ENCODE measurements around the gene KRT75.

DNA sequence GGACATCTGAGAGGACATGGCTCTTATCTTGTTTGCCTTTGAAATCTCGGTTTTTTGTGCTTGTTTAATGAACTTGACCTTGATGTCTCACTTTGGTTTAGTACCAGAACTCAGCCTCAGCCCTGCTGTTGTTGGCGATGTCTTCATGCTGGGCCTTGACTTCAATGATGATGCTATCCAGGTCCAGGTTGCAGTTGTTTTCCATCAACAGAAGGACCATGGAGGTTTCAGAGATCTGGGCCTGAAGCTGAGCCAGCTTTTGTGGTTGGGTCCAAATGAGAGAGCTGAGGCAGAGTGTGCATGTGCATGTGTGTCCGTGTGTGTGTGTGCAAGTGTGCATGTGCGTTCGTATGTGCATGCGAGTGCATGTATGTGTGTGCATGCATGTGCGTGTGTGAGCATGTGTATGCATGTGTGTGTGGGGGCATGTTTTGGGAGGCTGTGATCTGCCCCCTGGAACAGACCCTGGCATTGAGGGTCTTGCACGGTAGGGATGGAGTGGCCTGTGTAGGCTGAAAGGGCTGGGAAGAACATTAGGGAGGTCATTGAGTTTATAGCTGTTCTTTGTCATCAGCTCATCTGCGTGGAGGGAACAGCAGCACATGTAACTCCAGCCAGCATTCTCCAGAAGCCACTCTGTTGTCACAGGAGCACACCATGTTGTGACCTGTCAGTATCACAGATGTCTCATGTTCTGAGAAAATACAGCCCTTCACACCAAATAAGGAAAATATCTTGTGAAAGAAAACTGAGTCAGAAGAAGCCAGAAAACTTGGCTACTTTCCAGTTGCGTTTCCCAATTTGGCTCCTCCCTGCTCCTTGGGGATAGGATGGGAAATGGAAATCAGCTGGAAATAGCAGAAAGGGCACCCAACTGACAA, 18.1 kb downstream of the KRT75 start:
- TF ChIP-seq ZBTB7A (IDR thresholded peaks at IDR 0.05; ENCODE audit: low read depth) (no peak), EP300 (IDR thresholded peaks at IDR 0.05; ENCODE audit: borderline replicate concordance) (no peak), NFIC (IDR thresholded peaks at IDR 0.05) (peak; percentile 39; the same call in 1 of the 2 replicates)
- TF ChIP-seq, protein P1, sequence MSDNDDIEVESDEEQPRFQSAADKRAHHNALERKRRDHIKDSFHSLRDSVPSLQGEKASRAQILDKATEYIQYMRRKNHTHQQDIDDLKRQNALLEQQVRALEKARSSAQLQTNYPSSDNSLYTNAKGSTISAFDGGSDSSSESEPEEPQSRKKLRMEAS (IDR thresholded peaks at IDR 0.05), result no peak
- TF ChIP-seq, protein P2, sequence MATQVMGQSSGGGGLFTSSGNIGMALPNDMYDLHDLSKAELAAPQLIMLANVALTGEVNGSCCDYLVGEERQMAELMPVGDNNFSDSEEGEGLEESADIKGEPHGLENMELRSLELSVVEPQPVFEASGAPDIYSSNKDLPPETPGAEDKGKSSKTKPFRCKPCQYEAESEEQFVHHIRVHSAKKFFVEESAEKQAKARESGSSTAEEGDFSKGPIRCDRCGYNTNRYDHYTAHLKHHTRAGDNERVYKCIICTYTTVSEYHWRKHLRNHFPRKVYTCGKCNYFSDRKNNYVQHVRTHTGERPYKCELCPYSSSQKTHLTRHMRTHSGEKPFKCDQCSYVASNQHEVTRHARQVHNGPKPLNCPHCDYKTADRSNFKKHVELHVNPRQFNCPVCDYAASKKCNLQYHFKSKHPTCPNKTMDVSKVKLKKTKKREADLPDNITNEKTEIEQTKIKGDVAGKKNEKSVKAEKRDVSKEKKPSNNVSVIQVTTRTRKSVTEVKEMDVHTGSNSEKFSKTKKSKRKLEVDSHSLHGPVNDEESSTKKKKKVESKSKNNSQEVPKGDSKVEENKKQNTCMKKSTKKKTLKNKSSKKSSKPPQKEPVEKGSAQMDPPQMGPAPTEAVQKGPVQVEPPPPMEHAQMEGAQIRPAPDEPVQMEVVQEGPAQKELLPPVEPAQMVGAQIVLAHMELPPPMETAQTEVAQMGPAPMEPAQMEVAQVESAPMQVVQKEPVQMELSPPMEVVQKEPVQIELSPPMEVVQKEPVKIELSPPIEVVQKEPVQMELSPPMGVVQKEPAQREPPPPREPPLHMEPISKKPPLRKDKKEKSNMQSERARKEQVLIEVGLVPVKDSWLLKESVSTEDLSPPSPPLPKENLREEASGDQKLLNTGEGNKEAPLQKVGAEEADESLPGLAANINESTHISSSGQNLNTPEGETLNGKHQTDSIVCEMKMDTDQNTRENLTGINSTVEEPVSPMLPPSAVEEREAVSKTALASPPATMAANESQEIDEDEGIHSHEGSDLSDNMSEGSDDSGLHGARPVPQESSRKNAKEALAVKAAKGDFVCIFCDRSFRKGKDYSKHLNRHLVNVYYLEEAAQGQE (IDR thresholded peaks at IDR 0.05; ENCODE audit: low read depth), result no peak

Data from Ishikawa (cell line).